Choroid plexus epithelial cell (primary cell): ENCODE results near the gene PRKAB2.

Experiments used
- DNase-seq: peaks from one replicate; pipeline ENCODE4 v3.0.0-alpha.2; 2010; ENCODE audit warnings: low read depth
- H3K4me3 ChIP-seq: 2 replicates; pipeline ENCODE4 v1.5.1; 2011; ENCODE audit warnings: low read depth, mild to moderate bottlenecking, control low read depth, low read length, moderate library complexity
- CTCF ChIP-seq: conservative IDR thresholded peaks from 2 replicates; pipeline ENCODE4 v1.5.1; 2011; ENCODE audit warnings: low read depth, mild to moderate bottlenecking, control low read depth, inconsistent platforms, low read length, moderate library complexity

PRKAB2 gene

GRCh38 chr1:147177611-147178380 lies 5.5 kb upstream of the PRKAB2 start:
- peak overlapping the region; percentile 50 for H3K4me3 ChIP-seq
- DNase-seq = peak; percentile 70
- peak; percentile 25 for TF ChIP-seq CTCF

- no peak for DNase-seq
- TF ChIP-seq CTCF = peak; percentile 1
- H3K4me3 ChIP-seq = peak overlapping the region; percentile 96
Measured at GRCh38 chr1:147171399-147172167, 687 bp downstream of the PRKAB2 start.

GRCh38 chr1:147169840-147170674 lies 2.2 kb downstream of the PRKAB2 start:
- H3K4me3 ChIP-seq = peak overlapping the region; percentile 96
- no peak for TF ChIP-seq CTCF
- no peak for DNase-seq

GRCh38 chr1:147169171-147169570 lies 3.1 kb downstream of the PRKAB2 start:
- peak; percentile 59 for DNase-seq
- no peak for TF ChIP-seq CTCF
- H3K4me3 ChIP-seq = no peak overlapping the region

DNA sequence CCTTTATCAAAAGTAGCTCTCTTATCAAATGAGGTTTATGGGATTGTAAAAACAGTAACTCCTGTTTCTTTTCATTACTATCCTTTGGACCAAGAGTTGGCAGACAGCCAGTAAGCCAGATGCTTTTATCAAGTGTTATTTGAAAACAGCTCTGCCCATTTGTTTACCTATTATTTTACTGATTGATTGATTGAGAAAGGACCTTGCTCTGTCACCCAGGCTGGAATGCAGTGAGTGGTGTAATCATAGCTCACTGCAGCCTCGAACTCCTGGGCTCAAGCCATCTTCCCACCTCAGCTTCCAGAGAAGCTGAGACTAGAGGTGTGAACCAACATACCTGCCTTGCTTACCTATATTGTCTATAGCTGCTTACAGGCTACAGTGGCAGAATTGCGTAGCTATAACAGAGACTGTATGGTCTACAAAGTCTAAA lies 3.6 kb downstream of the PRKAB2 start:
- no peak for TF ChIP-seq CTCF
- DNase-seq = peak; percentile 52
- no peak overlapping the region for H3K4me3 ChIP-seq

- no peak for TF ChIP-seq CTCF
- H3K4me3 ChIP-seq = no peak overlapping the region
- peak; percentile 97 for DNase-seq
Measured at GRCh38 chr1:147167365-147167764, 4.9 kb downstream of the PRKAB2 start.
